Stimulated activated CD4-positive, alpha-beta T cell treated with anti-CD3 and anti-CD28 coated beads, Interleukin-12 subunit alpha, Interleukin-12 subunit beta, amount 100 ng/mL, for 24 hours (primary cell): ENCODE measurements around the gene FHIP2A.
"Not testable (repeated sequence)": the region's sequence is repeated elsewhere in the genome, so short reads cannot be mapped to it uniquely, and the experiment has no call there.

Experiments used
- DNase-seq, 2 experiments: peaks; one replicate each; pipeline ENCODE4 v3.0.0-alpha.2; 2020; ENCODE audit warnings: low read depth in 2 of 2

FHIP2A gene

DNA sequence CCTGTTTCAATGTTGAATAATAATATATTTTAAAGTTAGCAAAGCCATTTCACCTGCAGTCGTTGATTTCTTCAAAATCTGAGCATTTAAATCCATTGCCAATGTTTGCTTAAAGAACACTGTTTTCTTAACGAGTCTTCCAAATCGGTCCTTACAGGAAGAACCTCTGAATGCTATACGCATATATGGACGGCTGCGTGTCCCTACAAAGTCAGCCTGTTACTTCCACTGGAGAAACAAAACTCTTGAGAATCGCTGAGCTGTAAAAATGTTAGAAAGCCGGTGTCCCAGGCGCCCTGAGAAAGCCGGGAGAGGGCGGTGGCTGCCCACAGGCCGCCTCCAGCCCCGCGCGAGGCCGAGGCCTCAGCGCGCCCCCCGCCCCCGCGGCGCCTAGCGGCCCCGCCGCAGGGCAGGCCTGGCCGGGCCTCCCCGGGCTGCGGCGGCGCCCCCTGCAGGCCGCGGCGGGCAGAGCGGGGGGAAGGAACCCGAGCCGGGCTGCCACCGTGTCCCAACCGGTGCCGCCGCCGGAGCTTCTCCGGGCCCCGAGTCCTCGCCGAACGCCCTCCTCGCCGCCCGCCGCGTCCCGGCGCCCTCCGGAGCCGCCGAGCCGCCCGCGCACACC is at the start of gene FHIP2A:
TSS of gene FHIP2A (plus strand) at position 488 of the 622 bp plus-strand sequence. CDS start 299 bp downstream, outside the sequence.
- peak; percentile 68 to 74 for DNase-seq

GRCh38 chr10:114772496-114773196 is 48.9 kb upstream of the FHIP2A start:
- no peak for DNase-seq

DNA sequence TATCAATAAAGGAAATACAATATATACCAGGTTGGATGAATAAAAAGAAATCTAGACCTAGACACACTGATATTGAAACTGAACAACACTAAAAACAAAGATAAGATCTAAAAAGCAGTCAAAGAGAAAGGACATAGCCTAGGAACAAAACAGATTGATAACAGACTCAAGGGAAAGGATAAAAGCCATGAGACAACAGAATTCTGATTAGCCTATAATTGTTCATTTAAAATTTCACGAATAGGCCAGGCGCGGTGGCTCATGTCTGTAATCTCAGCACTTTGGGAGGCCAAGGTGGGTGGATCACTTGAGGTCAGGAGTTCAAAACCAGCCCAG is 48.4 kb upstream of the FHIP2A start:
- no peak for DNase-seq

GRCh38 chr10:114775082-114775481 is 46.5 kb upstream of the FHIP2A start:
- DNase-seq = not testable (repeated sequence)

DNA sequence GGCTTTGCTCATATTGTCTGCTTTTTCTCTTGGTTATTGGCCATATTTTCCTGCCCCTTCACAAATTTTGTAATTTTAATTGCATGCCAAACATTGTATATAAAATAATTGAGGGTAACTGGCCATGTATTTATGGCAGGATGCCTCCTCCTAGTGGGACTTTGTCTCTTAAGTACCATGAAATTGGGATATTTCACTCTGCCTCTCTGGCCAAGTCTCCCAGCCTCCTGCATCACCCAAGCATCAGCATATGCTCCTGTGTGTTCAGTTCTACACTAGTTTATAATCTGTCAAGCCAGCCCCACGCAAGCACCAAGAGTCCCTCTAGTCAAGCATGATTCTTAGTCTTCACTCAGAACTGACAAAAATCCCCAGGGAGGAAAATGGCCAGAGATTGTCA is 44.2 kb upstream of the FHIP2A start:
- no peak for DNase-seq

DNA sequence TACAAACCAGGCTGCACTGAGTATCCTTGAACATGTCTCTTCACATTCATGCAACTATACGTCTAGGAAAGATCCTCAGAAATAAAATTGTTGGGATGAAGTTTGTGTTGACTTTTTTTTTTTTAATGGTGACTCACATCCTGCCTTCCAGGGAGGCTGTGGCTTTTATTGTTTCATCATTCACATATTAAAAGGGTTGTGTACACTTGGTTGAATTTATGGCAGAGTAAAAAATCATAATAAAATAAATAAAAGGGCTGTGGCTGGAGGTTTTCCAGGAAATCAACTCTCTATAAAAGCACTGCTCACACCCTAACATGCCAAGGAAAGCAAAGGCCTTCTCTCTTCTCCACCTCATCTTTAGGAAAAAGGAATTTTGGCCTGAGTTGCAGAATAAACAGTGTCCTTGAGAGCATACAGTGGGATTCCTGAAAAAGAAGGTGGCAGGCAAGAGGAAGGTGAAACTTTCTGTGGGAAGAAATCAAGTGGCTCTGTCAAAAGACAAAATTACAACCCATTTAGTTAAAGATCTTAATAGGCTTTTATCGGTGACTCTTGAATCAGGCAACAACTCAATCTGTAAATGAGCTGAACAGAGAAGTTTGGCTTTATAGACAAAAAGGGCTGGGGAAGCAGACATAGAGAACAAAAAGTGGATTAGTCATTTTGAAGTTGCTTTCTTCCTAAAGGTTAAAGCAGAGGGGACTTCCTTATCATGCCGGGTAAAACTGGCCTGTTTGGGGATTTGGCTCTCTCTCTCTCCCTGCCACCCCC is 41.6 kb upstream of the FHIP2A start:
- DNase-seq = no peak

GRCh38 chr10:114780577-114781184 is 40.9 kb upstream of the FHIP2A start:
- no peak for DNase-seq

DNA sequence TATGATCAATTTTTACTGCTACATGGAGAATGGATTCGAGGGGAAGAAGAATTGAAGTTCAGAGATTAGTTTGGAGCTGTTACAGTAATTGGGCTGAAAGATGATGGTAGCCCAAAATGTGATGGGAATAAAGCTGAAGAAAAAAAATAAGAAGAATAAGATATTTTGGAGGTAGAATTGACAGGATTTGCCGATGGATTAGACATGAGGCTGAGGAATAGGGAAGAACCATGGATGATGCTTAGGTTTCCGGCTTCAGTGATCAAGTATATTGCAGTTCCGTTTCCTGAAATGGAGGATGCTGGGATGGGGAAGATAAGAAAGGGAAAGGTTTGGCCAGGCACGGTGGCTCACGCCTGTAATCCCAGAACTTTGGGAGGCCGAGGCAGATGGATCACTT is 38.9 kb upstream of the FHIP2A start:
- no peak for DNase-seq

GRCh38 chr10:114783686-114784085 is 37.9 kb upstream of the FHIP2A start:
- DNase-seq = no peak

GRCh38 chr10:114786492-114786891 is 35.1 kb upstream of the FHIP2A start:
- DNase-seq = not testable (repeated sequence)

DNA sequence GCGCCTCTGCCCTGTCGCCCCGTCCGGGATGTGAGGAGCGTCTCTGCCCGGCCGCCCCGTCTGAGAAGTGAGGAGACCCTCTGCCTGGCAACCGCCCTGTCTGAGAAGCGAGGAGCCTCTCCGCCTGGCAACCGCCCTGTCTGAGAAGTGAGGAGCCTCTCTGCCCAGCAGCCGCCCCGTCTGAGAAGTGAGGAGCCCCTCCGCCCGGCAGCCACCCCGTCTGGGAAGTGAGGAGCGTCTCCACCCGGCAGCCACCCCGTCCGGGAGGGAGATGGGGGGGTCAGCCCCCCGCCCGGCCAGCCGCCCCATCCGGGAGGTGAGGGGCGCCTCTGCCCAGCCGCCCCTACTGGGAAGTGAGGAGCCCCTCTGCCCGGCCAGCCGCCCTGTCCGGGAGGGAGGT is 34.4 kb upstream of the FHIP2A start:
- DNase-seq = not testable (repeated sequence)

GRCh38 chr10:114791768-114792167 is 29.8 kb upstream of the FHIP2A start:
- no peak for DNase-seq

DNA sequence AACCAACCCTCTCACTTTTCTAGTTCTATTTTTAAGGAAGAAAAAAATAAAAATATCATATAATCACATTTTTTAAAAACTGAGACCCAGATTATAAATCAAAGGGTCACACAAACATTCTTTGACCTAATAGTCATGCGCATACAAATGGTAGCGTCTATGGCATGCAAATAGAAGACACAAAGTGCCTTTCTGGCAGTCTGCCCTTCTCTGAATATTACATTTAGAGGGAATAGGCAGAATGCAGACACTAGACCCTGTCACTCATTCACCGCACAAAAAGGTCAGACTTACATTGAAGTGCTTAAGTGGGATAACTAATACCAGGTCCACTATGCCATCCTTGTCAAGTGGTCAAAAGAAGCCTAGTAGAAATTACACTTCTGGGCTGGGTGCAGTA is 26.5 kb upstream of the FHIP2A start:
- no peak for DNase-seq

DNA sequence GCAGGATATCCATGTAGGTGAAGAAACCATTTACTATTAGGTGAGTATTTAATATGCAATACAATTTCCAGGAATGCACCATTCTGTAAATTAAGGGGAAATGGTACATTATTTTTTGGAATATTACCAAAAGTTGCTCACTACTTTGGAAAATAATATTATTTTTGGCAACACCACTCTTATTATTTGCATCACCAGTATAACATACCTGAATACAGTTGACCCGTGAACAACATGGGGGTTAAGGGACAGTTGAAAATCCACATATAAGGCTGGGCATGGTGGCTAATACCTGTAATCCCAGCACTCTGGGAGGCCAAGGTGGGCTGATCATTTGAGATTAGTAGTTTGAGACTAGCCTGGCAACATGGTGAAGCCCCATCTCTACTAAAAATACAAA is 21.2 kb upstream of the FHIP2A start:
- no peak for DNase-seq

DNA sequence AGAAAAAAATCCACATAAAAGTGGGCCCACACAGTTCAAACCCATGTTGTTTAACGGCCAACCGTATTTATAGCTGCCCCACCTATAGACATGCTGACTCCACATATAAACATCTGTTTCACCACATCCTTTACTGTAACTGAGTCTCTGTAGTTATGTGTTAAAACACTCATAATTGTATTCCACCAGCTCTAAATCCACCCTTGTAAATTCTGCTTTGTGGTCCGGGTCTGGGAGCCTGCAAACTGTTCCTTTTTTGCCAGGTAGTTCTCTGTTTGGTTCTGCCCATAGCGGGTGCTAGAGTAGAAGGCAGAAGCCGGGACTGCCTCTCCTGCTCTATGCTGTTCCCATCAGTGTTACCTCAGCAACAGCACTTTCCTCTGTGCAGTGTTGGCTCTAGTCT is 20.2 kb upstream of the FHIP2A start:
- DNase-seq = no peak

DNA sequence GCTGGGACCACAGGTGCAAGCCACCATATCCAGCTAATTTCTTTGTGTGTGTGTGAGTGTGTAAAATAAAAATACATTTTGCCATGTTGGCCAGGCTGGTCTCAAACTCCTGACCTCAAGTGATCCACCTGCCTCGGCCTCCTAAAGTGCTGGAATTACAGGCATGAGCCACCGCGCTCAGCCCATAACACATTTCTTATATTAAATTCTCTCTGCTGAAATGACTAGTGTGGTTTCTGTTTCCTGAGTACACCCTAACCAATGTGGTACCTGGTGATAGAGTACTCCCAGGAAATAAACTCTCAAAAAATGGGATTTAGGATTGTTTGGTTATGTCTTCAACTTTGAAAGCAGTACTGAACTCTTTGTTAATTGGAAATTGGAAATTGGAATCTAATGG is 19.4 kb upstream of the FHIP2A start:
- no peak for DNase-seq

DNA sequence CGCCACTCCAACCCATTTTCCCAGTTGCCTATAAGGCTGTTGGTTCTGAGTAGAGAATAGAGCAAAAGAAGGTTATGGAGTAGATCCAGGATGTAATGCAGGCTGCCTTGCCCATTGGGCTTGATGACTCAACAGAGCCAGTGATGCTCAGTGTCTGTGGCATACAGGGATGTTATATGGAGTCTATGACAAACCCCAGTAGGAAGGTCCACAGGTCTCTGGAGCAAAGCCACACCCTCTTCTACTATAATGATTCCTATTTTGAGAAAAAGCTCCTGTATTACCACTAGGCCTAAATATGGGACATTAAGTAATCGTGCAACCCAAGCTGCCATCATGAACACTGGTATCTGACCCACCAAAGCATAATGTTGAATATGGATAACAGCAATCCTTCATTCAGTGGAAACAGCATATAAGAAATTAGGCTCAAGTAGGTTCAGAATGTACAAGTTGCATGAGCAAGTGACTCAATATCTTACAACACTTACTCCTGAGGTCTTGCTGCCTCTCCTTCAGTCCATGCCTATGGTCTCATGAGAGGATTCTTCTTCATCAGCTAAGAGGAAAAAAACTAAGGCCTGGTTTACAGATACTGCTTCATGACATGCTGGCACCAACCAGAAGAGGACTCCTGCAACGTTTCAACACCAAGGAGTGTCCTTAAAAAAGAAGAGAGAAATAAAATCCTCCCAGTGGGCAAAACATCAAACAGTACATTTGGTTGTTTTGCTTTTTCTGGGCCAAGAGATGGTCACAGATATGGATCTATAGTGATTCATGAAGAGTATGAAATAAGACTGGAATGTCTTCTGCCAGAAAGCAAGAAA is 14.8 kb upstream of the FHIP2A start:
- DNase-seq = no peak

GRCh38 chr10:114808982-114809381 is 12.6 kb upstream of the FHIP2A start:
- no peak for DNase-seq

- no peak for DNase-seq
Measured at GRCh38 chr10:114810926-114811325, 10.7 kb upstream of the FHIP2A start.

DNA sequence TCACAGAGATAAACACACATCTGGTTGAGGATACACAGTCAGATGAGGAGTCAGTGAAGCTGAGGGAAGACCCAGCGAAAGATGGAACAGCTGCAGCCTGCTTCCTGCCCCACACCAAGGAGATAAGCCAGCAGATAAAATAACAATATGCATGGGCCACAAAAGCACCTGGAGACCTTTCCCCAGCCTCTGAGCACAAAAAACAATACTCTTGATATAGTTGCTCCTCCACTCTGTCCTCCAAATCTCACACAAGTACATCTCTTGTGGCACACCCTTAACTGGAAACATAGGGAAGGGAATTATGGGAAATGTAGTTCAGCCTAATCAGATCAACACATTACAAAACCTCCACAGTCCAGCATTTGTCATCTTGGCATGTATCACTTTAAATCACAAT is 9.7 kb upstream of the FHIP2A start:
- DNase-seq = no peak

- DNase-seq = no peak
Measured at GRCh38 chr10:114815791-114816190, 5.8 kb upstream of the FHIP2A start.

GRCh38 chr10:114816308-114816707 is 5.3 kb upstream of the FHIP2A start:
- DNase-seq = no peak
